Ovary (tissue), 9 donors: ENCODE data around the gene ACTR8. TPM values are rescaled to one million over a fixed set of nuclear protein-coding genes. Genes with fewer than 3 reads are reported as not detected.

Source experiments
- DNase-seq, 5 donors: peaks; one replicate each; pipeline ENCODE4 v3.0.0-alpha.2; 2019 to 2020
- H3K27ac ChIP-seq, 2 donors: fragments of 200-600 bp; one replicate each; pipeline versions ENCODE4 v1.5.1 to v1.8.0; 2019 to 2022
- H3K27me3 ChIP-seq: fragments of 200-600 bp; one replicate; pipeline ENCODE4 v1.8.0; 2022
- H3K36me3 ChIP-seq: fragments of 200-600 bp; sonication (generic); one replicate; pipeline ENCODE4 v1.5.1; 2019
- H3K4me1 ChIP-seq: one replicate; pipeline ENCODE4 v1.8.1; 2013; ENCODE audit warnings: mild to moderate bottlenecking, moderate library complexity; ENCODE audit not compliant: insufficient read depth
- H3K4me3 ChIP-seq: fragments of 200-600 bp; sonication (generic); one replicate; pipeline ENCODE4 v1.5.1; 2017
- H3K9me3 ChIP-seq, 2 donors: fragments of 200-600 bp in 1 of 2; sonication (generic) in 1 of 2; one replicate each; pipeline versions ENCODE4 v1.5.1 to v1.8.1; 2013 to 2019; ENCODE audit warnings: mild to moderate bottlenecking in 1 of 2, moderate library complexity in 1 of 2
- CTCF ChIP-seq, 3 donors: fragments of 450-650 bp in 2 of 3; fragments of 200-600 bp in 1 of 3; IDR thresholded peaks; one replicate each; pipeline versions ENCODE4 v1.5.1 to v1.8.0; 2016 to 2022; ENCODE audit warnings: antibody characterized with exemption in 3 of 3, mild to moderate bottlenecking in 1 of 3
- EP300 ChIP-seq: sonication (generic); formaldehyde crosslinking; IDR thresholded peaks from one replicate; pipeline ENCODE4 v1.6.1; 2017; ENCODE audit warnings: antibody characterized with exemption
- POLR2A ChIP-seq: fragments of 450-650 bp; IDR thresholded peaks from one replicate; pipeline ENCODE4 v1.6.1; 2017; ENCODE audit warnings: antibody characterized with exemption, mild to moderate bottlenecking, moderate library complexity
- WGBS, 3 donors: extraction: QIAGEN DNeasy Blood & Tissue Kit in 1 of 3; methylation state at CpG; one replicate each; pipeline versions ENCODE4 v1.1.5 to v1.1.7; 2013 to 2017; 5-methylcytosine and 5-hydroxymethylcytosine counted together
- intact Hi-C, 4 donors: fragments of 100-400 bp; cut with DNase I; formaldehyde crosslinking; loops; one replicate each; pipeline versions ENCODE4 v1.11.0 to v1.15.1; 2022 to 2023
- polyA plus RNA-seq, 2 donors: library from polyadenylated mRNA; stranded (reverse); fragments of 200-250 nt in 1 of 2; fragments of 350-450 nt in 1 of 2; fragmentation: Illumina TruSeq in 1 of 2; extraction: RNeasy Lipid Tissue Mini Kit (QIAGEN cat#74804) in 1 of 2; gene quantifications; one replicate each; pipeline ENCODE4 v1.2.3, GENCODE V29; 2013 to 2014
- total RNA-seq, 7 donors: library from RNA; depleted of rRNA in 2 of 7; stranded (reverse); fragments of >200 nt in 2 of 7; fragmentation: NEBNext Ultra II Directional in 3 of 7; extraction: Animal tissue kit (Norgen Biotek cat#: 25700) in 3 of 7; gene quantifications; one replicate each; pipeline versions ENCODE4 v1.1.0 to v1.2.4, GENCODE V29; 2016 to 2023
- donor health status: DM: no; HTN: no; CAD: no; lungs with moderate emphysema.
- donor health status: DM: no; HTN: no; CAD: no.
- donor health status: Bipolar disorder and iron deficiency.
- donor health status: DM: yes; HTN: yes; CAD: no.
- donor health status: DM: no; HTN: no; CAD: no.
- donor health status: DM: yes; HTN: yes; CAD: no.

The ACTR8 gene
- total and polyA plus RNA-seq, 9 donors, result 9.1 to 34.5 (median 20.6) TPM

GRCh38 chr3:53820084-53820483 is 61.9 kb downstream of the ACTR8 start:
- Histone ChIP-seq H3K4me3 (no peak overlapping the region), H3K36me3 (no peaks in the 10 kb centered on the region), H3K4me1 (no peaks in the 10 kb centered on the region), H3K9me3 (no peaks in the 10 kb centered on the region), H3K27ac (no peak overlapping the region), H3K27me3 (no peaks in the 10 kb centered on the region)
- WGBS, 3 donors, result 92 to 94% (median 93%) methylated on average over 5 of the region's 5 CpGs
- intact Hi-C loops, result no loop called here
- DNase-seq, result peak in 1 of 5 donors; percentile 5
- no peak for TF ChIP-seq CTCF (IDR thresholded peaks at IDR 0.05)
- TF ChIP-seq EP300, result no peak

GRCh38 chr3:53819163-53819868 is 62.6 kb downstream of the ACTR8 start:
- DNase-seq, result peak in 1 of 5 donors; percentile 5

GRCh38 chr3:53818221-53819162 is 63.5 kb downstream of the ACTR8 start:
- TF ChIP-seq POLR2A (no peak), CTCF (IDR thresholded peaks at IDR 0.05) (no peak), EP300 (no peak)
- Histone ChIP-seq H3K4me3 (no peak overlapping the region), H3K9me3 (no peaks in the 10 kb centered on the region), H3K4me1 (no peaks in the 10 kb centered on the region), H3K27ac (no peak overlapping the region), H3K27me3 (no peaks in the 10 kb centered on the region), H3K36me3 (no peaks in the 10 kb centered on the region)
- 80 to 86% (median 84%) methylated on average over 14 of the region's 14 CpGs for WGBS, 3 donors
- DNase-seq, result no peak
- intact Hi-C loops, result no loop called here

More at GRCh38 chr3:53819163-53819868, 62.6 kb downstream of the ACTR8 start:
- intact Hi-C loops, result no loop called here
- TF ChIP-seq EP300, result no peak
- no peak for TF ChIP-seq CTCF (IDR thresholded peaks at IDR 0.05)
- TF ChIP-seq POLR2A, result no peak
- no peaks in the 10 kb centered on the region for H3K27me3 ChIP-seq
- H3K4me1 ChIP-seq, result no peaks in the 10 kb centered on the region
- no peaks in the 10 kb centered on the region for H3K36me3 ChIP-seq
- WGBS, 3 donors, result 91 to 96% (median 92%) methylated on average over 14 of the region's 14 CpGs
- H3K4me3 ChIP-seq, result no peak overlapping the region
- no peak overlapping the region for H3K27ac ChIP-seq
- no peaks in the 10 kb centered on the region for H3K9me3 ChIP-seq

GRCh38 chr3:53817809-53818208 is 64.1 kb downstream of the ACTR8 start:
- H3K27me3 ChIP-seq, result no peaks in the 10 kb centered on the region
- whole genome bisulfite sequencing, 3 donors, result 81 to 87% (median 87%) methylated on average over 16 to 17 of the region's 17 CpGs
- no peaks in the 10 kb centered on the region for H3K36me3 ChIP-seq
- TF ChIP-seq CTCF (IDR thresholded peaks at IDR 0.05) (no peak), POLR2A (no peak), EP300 (no peak)
- H3K9me3 ChIP-seq, result no peaks in the 10 kb centered on the region
- intact Hi-C loops, result no loop called here
- H3K4me3 ChIP-seq, result no peak overlapping the region
- peak in 1 of 5 donors; percentile 6 for DNase-seq
- H3K27ac ChIP-seq, result no peak overlapping the region
- H3K4me1 ChIP-seq, result no peaks in the 10 kb centered on the region
